HCT116 (cell line): Measurements from ENCODE around the gene CUBN.

ENCODE experiments used
- CEBPB ChIP-seq: IDR thresholded peaks from 2 replicates; pipeline ENCODE4 v1.6.1; 2012; ENCODE audit warnings: low read depth
- ELF1 ChIP-seq: IDR thresholded peaks from 2 replicates; pipeline ENCODE4 v1.6.1; 2012; ENCODE audit warnings: low read depth, borderline replicate concordance
- EZH2 ChIP-seq: fragments of 200-600 bp; sonication (generic); IDR thresholded peaks from 2 replicates; pipeline ENCODE4 v1.6.1; 2017; ENCODE audit warnings: antibody characterized with exemption, mixed run types
- EZH2phosphoT487 ChIP-seq: fragments of 200-600 bp; IDR thresholded peaks from 2 replicates; pipeline ENCODE4 v1.6.1; 2018; ENCODE audit warnings: antibody characterized with exemption, borderline replicate concordance
- POLR2AphosphoS5 ChIP-seq: IDR thresholded peaks from 2 replicates; pipeline ENCODE4 v1.6.1; 2011; ENCODE audit warnings: mild to moderate bottlenecking, low read depth, low read length, moderate library complexity
- YY1 ChIP-seq: IDR thresholded peaks from 2 replicates; pipeline ENCODE4 v1.6.1; 2011; ENCODE audit warnings: low read length, low read depth, moderate library complexity, mild to moderate bottlenecking; ENCODE audit not compliant: insufficient replicate concordance; ENCODE audit errors: extremely low read depth
- TF ChIP-seq, protein P1 (sequence below), 3 experiments: fragments of 200-600 bp in 1 of 3; sonication (generic) in 1 of 3; IDR thresholded peaks in 2 of 3; conservative IDR thresholded peaks in 1 of 3; 2 replicates each; pipeline ENCODE4 v1.5.1; 2012 to 2017; ENCODE audit warnings: low read depth in 2 of 3, low read length in 2 of 3, antibody characterized with exemption in 1 of 3, borderline replicate concordance in 1 of 3, control low read depth in 1 of 3, mild to moderate bottlenecking in 1 of 3, mixed read lengths in 1 of 3, mixed run types in 1 of 3, moderate library complexity in 1 of 3; ENCODE audit not compliant: insufficient read depth in 1 of 3
- TF ChIP-seq, protein P2 (sequence below): IDR thresholded peaks from 2 replicates; pipeline ENCODE4 v1.6.1; 2012

GRCh38 chr10:16934461-16934860, 195.2 kb downstream of the CUBN start:
- TF ChIP-seq POLR2AphosphoS5 = no peak
- TF ChIP-seq EZH2 = no peak
- TF ChIP-seq, protein P1, sequence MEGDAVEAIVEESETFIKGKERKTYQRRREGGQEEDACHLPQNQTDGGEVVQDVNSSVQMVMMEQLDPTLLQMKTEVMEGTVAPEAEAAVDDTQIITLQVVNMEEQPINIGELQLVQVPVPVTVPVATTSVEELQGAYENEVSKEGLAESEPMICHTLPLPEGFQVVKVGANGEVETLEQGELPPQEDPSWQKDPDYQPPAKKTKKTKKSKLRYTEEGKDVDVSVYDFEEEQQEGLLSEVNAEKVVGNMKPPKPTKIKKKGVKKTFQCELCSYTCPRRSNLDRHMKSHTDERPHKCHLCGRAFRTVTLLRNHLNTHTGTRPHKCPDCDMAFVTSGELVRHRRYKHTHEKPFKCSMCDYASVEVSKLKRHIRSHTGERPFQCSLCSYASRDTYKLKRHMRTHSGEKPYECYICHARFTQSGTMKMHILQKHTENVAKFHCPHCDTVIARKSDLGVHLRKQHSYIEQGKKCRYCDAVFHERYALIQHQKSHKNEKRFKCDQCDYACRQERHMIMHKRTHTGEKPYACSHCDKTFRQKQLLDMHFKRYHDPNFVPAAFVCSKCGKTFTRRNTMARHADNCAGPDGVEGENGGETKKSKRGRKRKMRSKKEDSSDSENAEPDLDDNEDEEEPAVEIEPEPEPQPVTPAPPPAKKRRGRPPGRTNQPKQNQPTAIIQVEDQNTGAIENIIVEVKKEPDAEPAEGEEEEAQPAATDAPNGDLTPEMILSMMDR (IDR thresholded peaks at IDR 0.05 in 2 of 3, conservative IDR thresholded peaks at IDR 0.05 in 1 of 3; ENCODE audit: borderline replicate concordance in 1 of 3, insufficient read depth in 1 of 3, low read depth in 2 of 3, low read length in 2 of 3) = no peak
- TF ChIP-seq, protein P2, sequence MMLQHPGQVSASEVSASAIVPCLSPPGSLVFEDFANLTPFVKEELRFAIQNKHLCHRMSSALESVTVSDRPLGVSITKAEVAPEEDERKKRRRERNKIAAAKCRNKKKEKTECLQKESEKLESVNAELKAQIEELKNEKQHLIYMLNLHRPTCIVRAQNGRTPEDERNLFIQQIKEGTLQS = no peak
- no peak for TF ChIP-seq EZH2phosphoT487
- TF ChIP-seq CEBPB = no peak
- TF ChIP-seq ELF1 = no peak
- no peak for TF ChIP-seq YY1
